Esophagus (tissue), 2 donors: ENCODE measurements around the gene PEAR1. TPM values are rescaled to one million over a fixed set of nuclear protein-coding genes. Genes with fewer than 3 reads are reported as not detected.

Experiments
- H3K27ac ChIP-seq, 2 donors: one replicate each; pipeline ENCODE4 v1.5.1; 2013; ENCODE audit warnings: low read depth in 2 of 2, mild to moderate bottlenecking in 2 of 2, inconsistent platforms in 1 of 2, low read length in 1 of 2, moderate library complexity in 1 of 2
- H3K27me3 ChIP-seq, 2 donors: one replicate each; pipeline ENCODE4 v1.6.1; 2013; ENCODE audit warnings: low read length in 2 of 2, control low read depth in 1 of 2, mild to moderate bottlenecking in 1 of 2; ENCODE audit not compliant: insufficient read depth in 2 of 2, control insufficient read depth in 1 of 2
- H3K36me3 ChIP-seq, 2 donors: one replicate each; pipeline ENCODE4 v1.6.1; 2013; ENCODE audit warnings: low read length in 1 of 2; ENCODE audit not compliant: control insufficient read depth in 2 of 2, insufficient read depth in 2 of 2
- H3K4me1 ChIP-seq, 2 donors: one replicate each; pipeline ENCODE4 v1.6.1; 2013; ENCODE audit warnings: low read length in 1 of 2; ENCODE audit not compliant: control insufficient read depth in 2 of 2, insufficient read depth in 2 of 2
- H3K4me3 ChIP-seq, 2 donors: one replicate each; pipeline ENCODE4 v1.5.1; 2013; ENCODE audit warnings: low read length in 2 of 2, mild to moderate bottlenecking in 2 of 2, low read depth in 1 of 2, moderate library complexity in 1 of 2
- H3K9me3 ChIP-seq, 2 donors: one replicate each; pipeline ENCODE4 v1.6.1; 2013; ENCODE audit warnings: mild to moderate bottlenecking in 2 of 2, low read depth in 1 of 2, low read length in 1 of 2, moderate library complexity in 1 of 2; ENCODE audit not compliant: control insufficient read depth in 2 of 2, insufficient read depth in 1 of 2
- WGBS, 2 donors: extraction: QIAGEN DNeasy Blood & Tissue Kit; methylation state at CpG; one replicate each; pipeline ENCODE4 v1.1.7; 2013; 5-methylcytosine and 5-hydroxymethylcytosine counted together
- polyA plus RNA-seq, 2 donors: library from polyadenylated mRNA; stranded (reverse); fragments of 200-250 nt; gene quantifications; one replicate each; pipeline ENCODE4 v1.2.3, GENCODE V29; 2013
- donor health status: healthy with polysubstance abuse.
- donor health status: Bipolar disorder and iron deficiency.

Gene PEAR1, protein sequence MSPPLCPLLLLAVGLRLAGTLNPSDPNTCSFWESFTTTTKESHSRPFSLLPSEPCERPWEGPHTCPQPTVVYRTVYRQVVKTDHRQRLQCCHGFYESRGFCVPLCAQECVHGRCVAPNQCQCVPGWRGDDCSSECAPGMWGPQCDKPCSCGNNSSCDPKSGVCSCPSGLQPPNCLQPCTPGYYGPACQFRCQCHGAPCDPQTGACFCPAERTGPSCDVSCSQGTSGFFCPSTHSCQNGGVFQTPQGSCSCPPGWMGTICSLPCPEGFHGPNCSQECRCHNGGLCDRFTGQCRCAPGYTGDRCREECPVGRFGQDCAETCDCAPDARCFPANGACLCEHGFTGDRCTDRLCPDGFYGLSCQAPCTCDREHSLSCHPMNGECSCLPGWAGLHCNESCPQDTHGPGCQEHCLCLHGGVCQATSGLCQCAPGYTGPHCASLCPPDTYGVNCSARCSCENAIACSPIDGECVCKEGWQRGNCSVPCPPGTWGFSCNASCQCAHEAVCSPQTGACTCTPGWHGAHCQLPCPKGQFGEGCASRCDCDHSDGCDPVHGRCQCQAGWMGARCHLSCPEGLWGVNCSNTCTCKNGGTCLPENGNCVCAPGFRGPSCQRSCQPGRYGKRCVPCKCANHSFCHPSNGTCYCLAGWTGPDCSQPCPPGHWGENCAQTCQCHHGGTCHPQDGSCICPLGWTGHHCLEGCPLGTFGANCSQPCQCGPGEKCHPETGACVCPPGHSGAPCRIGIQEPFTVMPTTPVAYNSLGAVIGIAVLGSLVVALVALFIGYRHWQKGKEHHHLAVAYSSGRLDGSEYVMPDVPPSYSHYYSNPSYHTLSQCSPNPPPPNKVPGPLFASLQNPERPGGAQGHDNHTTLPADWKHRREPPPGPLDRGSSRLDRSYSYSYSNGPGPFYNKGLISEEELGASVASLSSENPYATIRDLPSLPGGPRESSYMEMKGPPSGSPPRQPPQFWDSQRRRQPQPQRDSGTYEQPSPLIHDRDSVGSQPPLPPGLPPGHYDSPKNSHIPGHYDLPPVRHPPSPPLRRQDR
- polyA plus RNA-seq: 1 to 10 TPM; 1.5 to 1.7 TPM

DNA sequence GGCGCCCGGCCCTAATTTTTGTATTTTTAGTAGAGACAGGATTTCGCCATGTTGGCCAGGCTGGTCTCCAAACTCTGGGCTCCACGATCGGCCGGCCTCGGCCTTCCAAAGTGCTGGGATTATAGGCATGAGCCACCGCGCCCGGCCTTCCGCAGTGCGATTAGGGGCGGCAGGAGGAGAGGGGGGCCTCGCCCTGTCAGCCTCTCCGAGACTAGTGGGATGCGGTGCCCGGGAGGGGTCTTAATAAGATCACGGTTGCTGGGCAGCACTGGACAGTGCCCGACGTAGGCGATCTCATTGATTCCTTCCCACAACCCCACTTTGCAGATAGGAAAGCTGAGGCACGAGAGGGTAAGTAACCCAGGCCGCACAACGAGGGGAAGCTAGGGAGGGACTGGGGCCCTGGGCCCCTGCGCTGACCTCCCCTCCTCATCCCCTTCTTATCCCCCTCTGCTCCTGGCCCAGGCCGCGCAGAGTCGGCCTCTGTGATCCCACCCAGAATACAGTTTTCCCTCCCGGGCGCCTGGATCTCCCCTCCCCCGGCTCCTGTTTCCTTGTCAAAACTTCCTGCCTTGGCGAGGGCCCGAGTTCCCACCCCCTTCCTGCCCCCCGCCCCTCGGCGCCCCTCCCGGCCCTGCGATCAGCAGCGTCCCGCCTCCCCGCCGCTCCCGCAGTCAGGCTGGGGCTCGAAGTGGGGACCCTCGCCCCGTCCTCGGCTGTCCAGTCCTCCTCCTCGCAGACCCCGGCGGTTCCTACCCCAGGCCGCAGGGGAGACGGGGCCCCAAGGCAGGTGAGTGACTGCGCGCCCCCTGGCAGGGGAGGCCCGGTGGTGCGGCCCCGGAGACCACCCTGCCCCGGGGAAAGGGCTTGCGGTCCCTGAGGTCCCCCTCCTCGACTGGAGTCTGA lies at the start of gene PEAR1:
PEAR1 (plus strand) TSS at position 671 of the 906 bp plus-strand sequence. CDS start 10,209 bp downstream, outside the sequence.
- Histone ChIP-seq H3K27ac (peak within 1 kb of the TSS; percentile 63 to 79), H3K36me3 (no peaks in the 10 kb centered on the region), H3K4me1 (peaks cover 0 to 7% of the 10 kb centered on the region in 2 donors), H3K9me3 (no peaks in the 10 kb centered on the region), H3K27me3 (no peaks in the 10 kb centered on the region), H3K4me3 (peak within 1 kb of the TSS; percentile 16 to 40)
- 21% methylated on average over 52 to 60 of the region's 60 CpGs for WGBS, 2 donors

DNA sequence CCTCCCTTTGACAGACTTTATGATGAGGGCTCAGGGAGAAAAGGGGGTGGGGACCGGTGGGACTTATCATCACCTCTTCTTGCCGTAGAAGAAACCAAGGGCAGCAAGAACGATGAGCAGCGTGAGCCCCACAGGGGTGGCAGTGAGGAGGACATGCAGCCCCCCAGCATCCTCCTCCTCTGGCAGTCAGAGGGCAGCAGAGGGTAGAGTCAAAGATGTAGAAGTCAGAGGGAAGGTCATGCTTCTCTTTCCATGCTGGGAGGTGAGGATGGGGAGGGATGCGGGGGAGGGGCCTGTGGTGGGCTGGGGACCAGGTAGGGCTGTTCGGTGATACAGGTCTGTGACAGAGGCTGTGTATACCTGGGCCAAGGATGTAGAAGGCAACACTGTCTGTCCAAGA lies 49.4 kb upstream of the PEAR1 start:
- Histone ChIP-seq H3K27ac (no peak overlapping the region), H3K27me3 (peaks cover 0 to 4% of the 10 kb centered on the region in 2 donors), H3K36me3 (no peaks in the 10 kb centered on the region), H3K4me1 (peaks cover 5 to 9% of the 10 kb centered on the region in 2 donors), H3K4me3 (no peak overlapping the region), H3K9me3 (no peaks in the 10 kb centered on the region)
- 48 to 53% methylated on average over 6 of the region's 6 CpGs for WGBS, 2 donors

DNA sequence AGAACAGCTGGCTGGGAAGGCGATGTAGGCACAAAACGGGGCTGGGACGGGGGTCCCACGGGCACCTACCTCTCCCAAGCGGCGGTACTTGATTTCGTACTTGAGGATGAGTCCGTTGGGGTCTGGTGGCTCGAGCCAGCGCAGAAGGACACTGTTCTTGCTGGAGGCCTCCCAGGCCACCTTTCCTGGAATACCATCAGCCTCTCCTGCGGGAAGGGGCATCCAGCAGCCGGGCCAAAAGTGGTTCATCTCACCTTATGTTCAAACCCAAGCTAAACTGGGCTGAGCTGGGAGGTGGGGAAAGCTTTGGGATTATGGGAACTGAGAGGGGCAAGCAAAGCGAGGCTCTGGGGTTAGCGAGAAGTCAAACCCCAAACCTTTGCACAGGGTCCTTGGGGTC lies 48.9 kb upstream of the PEAR1 start:
- WGBS, 2 donors: 25 to 32% methylated on average over 14 of the region's 14 CpGs
- Histone ChIP-seq H3K4me3 (no peak overlapping the region), H3K27me3 (peaks cover 0 to 4% of the 10 kb centered on the region in 2 donors)

DNA sequence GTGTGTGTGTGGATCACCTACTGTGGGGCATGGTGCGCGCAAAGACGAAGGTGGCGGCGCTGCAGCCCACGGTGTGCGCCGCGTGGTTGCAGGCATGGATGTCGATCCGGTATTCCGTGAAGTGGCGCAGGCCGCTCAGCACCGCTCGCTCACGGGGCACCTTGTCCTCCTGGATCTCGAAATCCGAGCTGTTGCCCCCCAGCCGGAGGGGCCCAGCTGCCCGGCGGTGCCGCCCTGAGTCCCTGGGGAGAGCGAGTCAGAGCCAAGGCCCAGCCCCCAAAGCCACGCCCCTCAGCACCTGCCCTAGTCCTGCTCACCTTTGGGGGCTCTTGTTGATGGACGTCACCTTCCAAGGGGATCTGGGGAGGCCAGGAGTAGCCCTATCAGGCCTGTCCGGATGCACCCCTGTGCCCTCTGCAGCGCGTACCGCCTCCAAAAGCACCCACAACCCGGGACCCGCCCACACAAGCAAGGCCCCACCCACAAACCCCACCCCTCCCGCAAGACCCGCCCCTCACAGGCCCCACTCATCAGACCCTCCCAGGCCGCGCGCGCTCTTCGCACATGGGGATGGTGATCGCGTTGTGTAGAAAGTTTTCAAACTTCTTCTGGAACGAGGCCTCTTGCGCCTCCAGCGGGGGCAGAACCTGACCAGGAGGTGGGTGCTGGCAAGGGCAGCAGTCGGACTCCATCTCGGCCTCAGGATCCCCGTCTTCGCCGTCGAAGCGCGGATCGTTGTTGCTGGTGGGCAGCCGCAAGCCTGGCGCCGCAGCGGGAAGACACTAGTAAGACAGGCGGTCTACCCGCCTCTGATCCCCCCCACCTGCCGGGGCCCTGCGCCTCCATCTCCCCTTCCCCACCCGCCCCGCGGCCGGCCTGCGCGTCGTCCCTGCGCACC lies 48.2 kb upstream of the PEAR1 start:
- Histone ChIP-seq H3K4me1 (peaks cover 5 to 8% of the 10 kb centered on the region in 2 donors), H3K27ac (no peak overlapping the region), H3K27me3 (peaks cover 0 to 4% of the 10 kb centered on the region in 2 donors), H3K4me3 (no peak overlapping the region), H3K36me3 (no peaks in the 10 kb centered on the region), H3K9me3 (no peaks in the 10 kb centered on the region)
- 14% methylated on average over 61 to 69 of the region's 69 CpGs for WGBS, 2 donors

More for the DNA sequence above, 48.9 kb upstream of the PEAR1 start:
- Histone ChIP-seq H3K9me3 (no peaks in the 10 kb centered on the region), H3K27ac (no peak overlapping the region), H3K36me3 (no peaks in the 10 kb centered on the region), H3K4me1 (peaks cover 5 to 8% of the 10 kb centered on the region in 2 donors)

DNA sequence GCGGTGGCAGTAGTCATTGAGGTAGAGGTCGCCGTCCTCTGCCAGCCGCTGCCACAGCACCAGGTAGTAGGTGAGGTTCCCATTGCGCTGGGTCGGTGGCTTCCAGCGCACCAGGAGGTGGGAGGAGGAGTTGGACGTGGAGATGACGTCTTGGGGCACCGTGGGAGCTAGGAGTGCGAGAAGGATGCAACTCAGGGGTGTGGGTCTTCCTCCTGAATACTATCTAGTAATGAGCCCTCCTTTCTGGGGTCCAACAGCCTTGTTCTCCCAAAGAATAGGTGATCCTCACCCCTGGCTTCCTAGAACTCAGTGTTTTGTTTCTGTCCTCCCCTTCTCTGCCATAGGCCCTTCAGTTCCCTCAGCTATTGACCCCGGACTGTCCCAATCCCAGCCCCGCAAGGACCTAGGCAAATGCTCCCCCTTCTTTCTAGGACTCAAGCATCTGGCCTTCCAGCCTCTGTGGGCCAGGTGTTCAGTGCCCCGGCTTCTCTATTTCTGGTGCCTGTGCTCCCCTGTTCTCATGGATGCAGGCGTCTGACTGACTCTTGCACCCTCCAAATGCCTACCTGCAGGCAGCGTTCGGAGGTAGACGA lies 47.5 kb upstream of the PEAR1 start:
- H3K4me3 ChIP-seq: no peak overlapping the region
- H3K27ac ChIP-seq: no peak overlapping the region
- peaks cover 5 to 8% of the 10 kb centered on the region in 2 donors for H3K4me1 ChIP-seq
- peaks cover 0 to 4% of the 10 kb centered on the region in 2 donors for H3K27me3 ChIP-seq
- 60% methylated on average over 18 of the region's 18 CpGs for WGBS, 2 donors
- no peaks in the 10 kb centered on the region for H3K36me3 ChIP-seq
- no peaks in the 10 kb centered on the region for H3K9me3 ChIP-seq

DNA sequence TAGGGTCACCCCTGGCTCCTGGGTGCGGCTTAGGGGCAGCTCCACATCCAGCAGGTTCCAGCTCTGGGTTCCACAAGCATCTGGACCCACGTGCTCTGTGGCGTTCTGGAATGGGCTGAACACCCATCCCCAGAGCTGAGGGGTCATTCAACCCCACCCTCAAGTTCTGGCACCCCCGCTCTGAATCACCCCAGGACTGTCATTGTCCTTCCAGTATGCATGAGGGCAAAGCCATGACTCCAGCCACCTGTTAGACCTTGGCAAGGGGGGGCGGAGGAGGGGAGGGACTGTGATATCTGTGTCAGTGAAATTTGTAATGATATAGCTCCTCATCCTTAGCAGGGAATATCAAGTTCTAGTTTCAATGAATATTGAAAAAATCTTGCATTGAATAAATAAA lies 46.9 kb upstream of the PEAR1 start:
- H3K36me3 ChIP-seq: no peaks in the 10 kb centered on the region
- no peak overlapping the region for H3K4me3 ChIP-seq
- 92 to 94% methylated on average over 5 of the region's 5 CpGs for WGBS, 2 donors
- H3K27me3 ChIP-seq: peaks cover 0 to 4% of the 10 kb centered on the region in 2 donors
- no peak overlapping the region for H3K27ac ChIP-seq
- no peaks in the 10 kb centered on the region for H3K9me3 ChIP-seq
- H3K4me1 ChIP-seq: peaks cover 5 to 8% of the 10 kb centered on the region in 2 donors

DNA sequence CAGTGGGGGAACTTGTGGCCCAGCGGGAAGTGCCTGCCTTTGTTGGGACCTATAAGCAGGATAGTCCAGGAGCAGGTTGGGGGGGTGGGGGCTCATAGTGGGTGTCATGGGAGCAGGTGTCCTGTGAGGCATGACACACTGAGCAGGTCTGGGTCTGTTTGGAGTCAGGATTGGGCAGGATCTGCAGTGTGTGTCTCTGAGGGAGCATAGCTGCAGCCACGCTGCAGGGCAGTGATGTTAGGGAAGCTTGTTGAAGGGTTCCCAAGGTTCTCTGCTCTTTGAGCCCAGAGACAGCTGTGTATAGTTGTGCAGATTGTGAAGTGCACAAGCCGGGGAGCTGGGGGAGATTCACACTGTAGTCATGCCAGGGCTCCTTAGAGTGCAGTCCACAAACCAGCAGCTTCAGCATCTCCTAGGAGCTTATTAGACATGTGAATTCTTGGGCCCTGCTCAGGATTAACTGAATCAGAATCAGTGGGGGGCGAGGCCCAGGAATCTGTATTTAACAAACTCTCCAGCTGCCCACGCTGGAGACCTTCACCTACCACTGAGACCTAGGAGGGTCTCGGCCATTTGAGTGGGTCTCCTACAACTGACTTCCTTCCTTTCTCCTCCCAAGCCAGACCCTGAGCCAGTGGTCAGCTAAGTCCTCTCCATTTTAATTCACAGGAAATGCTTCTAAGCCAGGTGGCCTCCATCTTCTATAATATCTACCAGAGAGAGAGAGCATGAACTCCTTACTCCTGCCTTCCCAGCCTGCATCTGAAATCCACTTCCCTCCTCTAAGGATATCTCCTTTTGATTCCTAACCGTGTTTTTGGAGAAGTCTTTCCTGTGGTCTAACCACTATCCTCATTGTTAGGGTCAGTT lies 45.7 kb upstream of the PEAR1 start:
- H3K4me1 ChIP-seq: peaks cover 9 to 13% of the 10 kb centered on the region in 2 donors
- H3K9me3 ChIP-seq: no peaks in the 10 kb centered on the region
- H3K27me3 ChIP-seq: peaks cover 0 to 4% of the 10 kb centered on the region in 2 donors
- no peaks in the 10 kb centered on the region for H3K36me3 ChIP-seq
- WGBS, 2 donors: 81 to 82% methylated on average over 7 of the region's 7 CpGs
- no peak overlapping the region for H3K4me3 ChIP-seq
- no peak overlapping the region for H3K27ac ChIP-seq
